LNCaP clone FGC (cell line): ENCODE results near the gene SLC49A4.

Source experiments
- DNase-seq: peaks from one replicate; pipeline ENCODE4 v3.0.0-alpha.2; 2011; ENCODE audit warnings: low read depth
- H3K4me3 ChIP-seq: 2 replicates; pipeline ENCODE4 v1.5.1; 2011; ENCODE audit warnings: mild to moderate bottlenecking, low read depth, low read length, control low read depth
- TF ChIP-seq, protein P1 (sequence below): IDR thresholded peaks from 2 replicates; pipeline ENCODE4 v1.5.1; 2012; ENCODE audit warnings: mild to moderate bottlenecking; ENCODE audit not compliant: control insufficient read depth, insufficient read depth; ENCODE audit errors: extremely low read depth

SLC49A4 gene

GRCh38 chr3:122824465-122825381, 29.9 kb downstream of the SLC49A4 start:
- peak; percentile 31 for DNase-seq
- TF ChIP-seq, protein P1, sequence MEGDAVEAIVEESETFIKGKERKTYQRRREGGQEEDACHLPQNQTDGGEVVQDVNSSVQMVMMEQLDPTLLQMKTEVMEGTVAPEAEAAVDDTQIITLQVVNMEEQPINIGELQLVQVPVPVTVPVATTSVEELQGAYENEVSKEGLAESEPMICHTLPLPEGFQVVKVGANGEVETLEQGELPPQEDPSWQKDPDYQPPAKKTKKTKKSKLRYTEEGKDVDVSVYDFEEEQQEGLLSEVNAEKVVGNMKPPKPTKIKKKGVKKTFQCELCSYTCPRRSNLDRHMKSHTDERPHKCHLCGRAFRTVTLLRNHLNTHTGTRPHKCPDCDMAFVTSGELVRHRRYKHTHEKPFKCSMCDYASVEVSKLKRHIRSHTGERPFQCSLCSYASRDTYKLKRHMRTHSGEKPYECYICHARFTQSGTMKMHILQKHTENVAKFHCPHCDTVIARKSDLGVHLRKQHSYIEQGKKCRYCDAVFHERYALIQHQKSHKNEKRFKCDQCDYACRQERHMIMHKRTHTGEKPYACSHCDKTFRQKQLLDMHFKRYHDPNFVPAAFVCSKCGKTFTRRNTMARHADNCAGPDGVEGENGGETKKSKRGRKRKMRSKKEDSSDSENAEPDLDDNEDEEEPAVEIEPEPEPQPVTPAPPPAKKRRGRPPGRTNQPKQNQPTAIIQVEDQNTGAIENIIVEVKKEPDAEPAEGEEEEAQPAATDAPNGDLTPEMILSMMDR, result no peak
- no peak overlapping the region for H3K4me3 ChIP-seq

GRCh38 chr3:122825460-122825859, 30.6 kb downstream of the SLC49A4 start:
- H3K4me3 ChIP-seq, result no peak overlapping the region
- TF ChIP-seq, protein P1, result no peak
- no peak for DNase-seq

- DNase-seq, result no peak
- TF ChIP-seq, protein P1, result no peak
- H3K4me3 ChIP-seq, result no peak overlapping the region
These were observed 31.4 kb downstream of the SLC49A4 start for GRCh38 chr3:122826278-122826677.

GRCh38 chr3:122828281-122828680, 33.4 kb downstream of the SLC49A4 start:
- no peak overlapping the region for H3K4me3 ChIP-seq
- TF ChIP-seq, protein P1, result no peak

GRCh38 chr3:122835590-122835989, 40.7 kb downstream of the SLC49A4 start:
- DNase-seq, result no peak
- no peak overlapping the region for H3K4me3 ChIP-seq
- TF ChIP-seq, protein P1, result no peak

More at GRCh38 chr3:122828281-122828680, 33.4 kb downstream of the SLC49A4 start:
- DNase-seq, result no peak

DNA sequence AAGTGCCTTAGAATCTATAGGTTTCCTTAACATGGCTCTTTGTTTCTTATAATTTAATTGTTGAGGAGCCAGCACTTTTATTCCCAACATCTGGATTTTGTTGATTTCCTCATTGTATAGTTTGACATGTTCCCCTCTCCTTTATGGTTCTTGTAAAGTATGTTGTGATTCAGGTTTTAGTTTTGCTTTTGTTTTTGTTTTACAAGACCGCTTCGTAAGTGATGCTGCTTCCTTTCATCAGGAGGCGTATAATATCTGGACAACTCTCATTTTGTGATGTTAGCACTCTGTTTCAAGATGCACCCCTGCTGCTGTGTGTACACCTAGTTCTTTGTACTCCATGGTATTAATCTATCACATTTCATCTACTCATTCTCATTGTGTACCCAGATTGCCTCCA, 48.7 kb downstream of the SLC49A4 start:
- no peak for DNase-seq
- TF ChIP-seq, protein P1, result no peak
- H3K4me3 ChIP-seq, result no peak overlapping the region
